Stimulated activated CD8-positive, alpha-beta memory T cell treated with anti-CD3 and anti-CD28 coated beads, Interleukin-7, amount 100 ng/mL, for 24 hours (primary cell): ENCODE results near the gene BOLA1.
A peak's percentile ranks its signal among the peaks of the same experiment; 100 is the strongest.
"Not testable (repeated sequence)": the region's sequence is repeated elsewhere in the genome, so short reads cannot be mapped to it uniquely, and the experiment has no call there.

Source experiments
- DNase-seq: peaks from one replicate; pipeline ENCODE4 v3.0.0-alpha.2; 2020; ENCODE audit warnings: low read depth

Gene BOLA1

GRCh38 chr1:149887196-149887455 lies 12.2 kb upstream of the BOLA1 start:
- not testable (repeated sequence) for DNase-seq

GRCh38 chr1:149887456-149888246 lies 11.7 kb upstream of the BOLA1 start:
- DNase-seq, result peak; percentile 19

- DNase-seq, result peak; percentile 59
These were observed 10.9 kb upstream of the BOLA1 start for GRCh38 chr1:149888247-149888998.

- DNase-seq, result no peak
These were observed 10.4 kb upstream of the BOLA1 start for GRCh38 chr1:149888999-149889289.

- DNase-seq, result no peak
These were observed 2.8 kb upstream of the BOLA1 start for GRCh38 chr1:149896575-149896974.

- DNase-seq, result no peak
These were observed 4.6 kb downstream of the BOLA1 start for GRCh38 chr1:149903836-149904491.

- DNase-seq, result no peak
These were observed 7.3 kb downstream of the BOLA1 start for GRCh38 chr1:149906570-149907075.

GRCh38 chr1:149914545-149914944 lies 15.2 kb downstream of the BOLA1 start:
- DNase-seq, result no peak

- no peak for DNase-seq
These were observed 16.2 kb downstream of the BOLA1 start for GRCh38 chr1:149915429-149916192.

GRCh38 chr1:149916193-149916897 lies 17.0 kb downstream of the BOLA1 start:
- no peak for DNase-seq

GRCh38 chr1:149916898-149917252 lies 17.5 kb downstream of the BOLA1 start:
- no peak for DNase-seq

GRCh38 chr1:149917571-149918144 lies 18.3 kb downstream of the BOLA1 start, which contains the start of gene SV2A:
Gene SV2A, minus strand, starts transcription at chr1:149917844. Its CDS starts 4,004 bp downstream, at chr1:149913840.
- DNase-seq, result peak; percentile 14

GRCh38 chr1:149923626-149924025 lies 24.3 kb downstream of the BOLA1 start:
- DNase-seq, result no peak

GRCh38 chr1:149925345-149925744 lies 26.0 kb downstream of the BOLA1 start:
- DNase-seq, result no peak

- no peak for DNase-seq
These were observed 26.4 kb downstream of the BOLA1 start for GRCh38 chr1:149925751-149926150.

- no peak for DNase-seq
These were observed 26.9 kb downstream of the BOLA1 start for GRCh38 chr1:149926296-149926695.

GRCh38 chr1:149927056-149927562 lies 27.7 kb downstream of the BOLA1 start:
- no peak for DNase-seq

GRCh38 chr1:149927563-149928400 lies 28.4 kb downstream of the BOLA1 start, which contains the start of gene SF3B4:
Gene SF3B4, minus strand, starts transcription at chr1:149927803. Its CDS starts 44 bp downstream, at chr1:149927759.
- peak; percentile 93 for DNase-seq

GRCh38 chr1:149928401-149928724 lies 29.0 kb downstream of the BOLA1 start:
- DNase-seq, result no peak

GRCh38 chr1:149929856-149930255 lies 30.5 kb downstream of the BOLA1 start:
- DNase-seq, result no peak
